Stimulated activated CD4-positive, alpha-beta T cell treated with anti-CD3 and anti-CD28 coated beads, Interleukin-1b, Interleukin-23, amount 100 ng/mL, for 1 hour (primary cell): ENCODE measurements around the gene TUBA4A.
"Not testable (repeated sequence)": the region's sequence is repeated elsewhere in the genome, so short reads cannot be mapped to it uniquely, and the experiment has no call there.

Experiments used
- DNase-seq, 2 donors: peaks; one replicate each; pipeline ENCODE4 v3.0.0-alpha.2; 2020; ENCODE audit warnings: low read depth in 2 of 2

TUBA4A gene

GRCh38 chr2:219253753-219254589, at the start of gene TUBA4A:
Gene TUBA4A, minus strand, starts transcription at chr2:219253918. Its CDS starts 60 bp downstream, at chr2:219253858.
- peak; percentile 84 to 87 for DNase-seq

GRCh38 chr2:219302412-219302968, 48.8 kb upstream of the TUBA4A start:
- no peak for DNase-seq

- no peak for DNase-seq
Observed at GRCh38 chr2:219300022-219300421, 46.3 kb upstream of the TUBA4A start.

GRCh38 chr2:219299372-219299760, 45.6 kb upstream of the TUBA4A start:
- no peak for DNase-seq

- peak; percentile 77 to 93 for DNase-seq
Observed at GRCh38 chr2:219298759-219299371, 45.1 kb upstream of the TUBA4A start.

- DNase-seq = no peak
Observed at GRCh38 chr2:219297766-219298456, 44.2 kb upstream of the TUBA4A start.

- DNase-seq = no peak
Observed at GRCh38 chr2:219296631-219297391, 43.1 kb upstream of the TUBA4A start.

- DNase-seq = no peak
Observed at GRCh38 chr2:219296142-219296541, 42.4 kb upstream of the TUBA4A start.

- DNase-seq = peak; percentile 72 to 80
Observed at GRCh38 chr2:219294356-219295351, 40.9 kb upstream of the TUBA4A start.

- no peak for DNase-seq
Observed at GRCh38 chr2:219293736-219294231, 40.1 kb upstream of the TUBA4A start.

- no peak for DNase-seq
Observed at GRCh38 chr2:219292616-219293015, 38.9 kb upstream of the TUBA4A start.

- DNase-seq = no peak
Observed at GRCh38 chr2:219291910-219292490, 38.3 kb upstream of the TUBA4A start.

GRCh38 chr2:219291394-219291793, 37.7 kb upstream of the TUBA4A start:
- no peak for DNase-seq

GRCh38 chr2:219290381-219291171, 36.9 kb upstream of the TUBA4A start:
- DNase-seq = no peak

- DNase-seq = no peak
Observed at GRCh38 chr2:219289537-219290361, 36.0 kb upstream of the TUBA4A start.

- DNase-seq = no peak
Observed at GRCh38 chr2:219289195-219289536, 35.4 kb upstream of the TUBA4A start.

- no peak for DNase-seq
Observed at GRCh38 chr2:219287580-219288265, 34.0 kb upstream of the TUBA4A start.

- not testable (repeated sequence) for DNase-seq
Observed at GRCh38 chr2:219287116-219287440, 33.4 kb upstream of the TUBA4A start.
